Psoas muscle (tissue), 8 donors: Measurements from ENCODE around the gene CHRND. TPM values are rescaled to one million over a fixed set of nuclear protein-coding genes. Genes with fewer than 3 reads are reported as not detected.

Experiments used
- ATAC-seq, 4 donors: fragments of 200-7000 bp; cut with Tn5 transposase; one replicate each; pipeline ENCODE4 v1.9.1; 2020; ENCODE audit warnings: moderate library complexity in 3 of 4, mild to moderate bottlenecking in 2 of 4
- DNase-seq, 2 donors: peaks; one replicate each; pipeline ENCODE4 v3.0.0-alpha.2; 2020
- H3K27ac ChIP-seq: fragments of 200-600 bp; one replicate; pipeline ENCODE4 v1.8.0; 2022
- H3K27me3 ChIP-seq, 3 donors: fragments of 200-600 bp in 1 of 3; one replicate each; pipeline versions ENCODE4 v1.6.1 to v1.8.0; 2013 to 2022; ENCODE audit warnings: low read length in 2 of 3, mild to moderate bottlenecking in 2 of 3, moderate library complexity in 1 of 3; ENCODE audit not compliant: insufficient read depth in 3 of 3
- H3K36me3 ChIP-seq, 2 donors: fragments of 200-600 bp in 1 of 2; one replicate each; pipeline versions ENCODE4 v1.6.1 to v1.8.0; 2013 to 2022; ENCODE audit warnings: low read depth in 1 of 2, mild to moderate bottlenecking in 1 of 2, moderate library complexity in 1 of 2; ENCODE audit not compliant: insufficient read depth in 1 of 2
- H3K4me1 ChIP-seq: fragments of 200-600 bp; one replicate; pipeline ENCODE4 v1.8.0; 2022
- H3K4me3 ChIP-seq: fragments of 200-600 bp; one replicate; pipeline ENCODE4 v1.8.0; 2022; ENCODE audit warnings: mild to moderate bottlenecking
- H3K9me3 ChIP-seq: fragments of 200-600 bp; one replicate; pipeline ENCODE4 v1.8.0; 2022
- WGBS, 3 donors: extraction: QIAGEN DNeasy Blood & Tissue Kit; methylation state at CpG; one replicate each; pipeline versions ENCODE4 v1.1.6 to v1.1.7; 2013; 5-methylcytosine and 5-hydroxymethylcytosine counted together
- intact Hi-C, 2 donors: fragments of 100-400 bp; cut with DNase I; formaldehyde crosslinking; loops; one replicate each; pipeline versions ENCODE4 v1.11.0 to v1.14.2; 2022
- polyA plus RNA-seq, 3 donors: library from polyadenylated mRNA; stranded (reverse); fragments of 200-250 nt; gene quantifications; one replicate each; pipeline ENCODE4 v1.2.3, GENCODE V29; 2013
- total RNA-seq, 4 donors: library from RNA; stranded (reverse); fragmentation: NEBNext Ultra II Directional in 2 of 4; extraction: Animal tissue kit (Norgen Biotek cat#: 25700) in 2 of 4; gene quantifications; one replicate each; pipeline versions ENCODE4 v1.2.1 to v1.2.4, GENCODE V29; 2021 to 2023
- TF ChIP-seq, protein P1 (sequence below): fragments of 200-600 bp; IDR thresholded peaks from one replicate; pipeline ENCODE4 v1.8.0; 2022; ENCODE audit warnings: antibody characterized with exemption
- donor health status: healthy with polysubstance abuse.
- donor health status: DM: no; HTN: no; CAD: no; lungs with moderate emphysema.
- donor health status: Bipolar disorder and iron deficiency.
- donor health status: healthy.
- donor health status: DM: yes; HTN: yes; CAD: no.
- donor health status: DM: no; HTN: no; CAD: no.
- donor health status: DM: no; HTN: no; CAD: no.
- donor health status: DM: yes; HTN: yes; CAD: no.

CHRND gene
- total and polyA plus RNA-seq, 7 donors: 6.5 to 300 (median 58.8) TPM

- H3K4me1 ChIP-seq: peaks cover 13% of the 10 kb centered on the region
- no peaks in the 10 kb centered on the region for H3K27me3 ChIP-seq
- no peaks in the 10 kb centered on the region for H3K9me3 ChIP-seq
- no peak overlapping the region for H3K27ac ChIP-seq
- WGBS, 3 donors: 31 to 48% (median 32%) methylated on average over 9 to 11 of the region's 11 CpGs
- TF ChIP-seq, protein P1, sequence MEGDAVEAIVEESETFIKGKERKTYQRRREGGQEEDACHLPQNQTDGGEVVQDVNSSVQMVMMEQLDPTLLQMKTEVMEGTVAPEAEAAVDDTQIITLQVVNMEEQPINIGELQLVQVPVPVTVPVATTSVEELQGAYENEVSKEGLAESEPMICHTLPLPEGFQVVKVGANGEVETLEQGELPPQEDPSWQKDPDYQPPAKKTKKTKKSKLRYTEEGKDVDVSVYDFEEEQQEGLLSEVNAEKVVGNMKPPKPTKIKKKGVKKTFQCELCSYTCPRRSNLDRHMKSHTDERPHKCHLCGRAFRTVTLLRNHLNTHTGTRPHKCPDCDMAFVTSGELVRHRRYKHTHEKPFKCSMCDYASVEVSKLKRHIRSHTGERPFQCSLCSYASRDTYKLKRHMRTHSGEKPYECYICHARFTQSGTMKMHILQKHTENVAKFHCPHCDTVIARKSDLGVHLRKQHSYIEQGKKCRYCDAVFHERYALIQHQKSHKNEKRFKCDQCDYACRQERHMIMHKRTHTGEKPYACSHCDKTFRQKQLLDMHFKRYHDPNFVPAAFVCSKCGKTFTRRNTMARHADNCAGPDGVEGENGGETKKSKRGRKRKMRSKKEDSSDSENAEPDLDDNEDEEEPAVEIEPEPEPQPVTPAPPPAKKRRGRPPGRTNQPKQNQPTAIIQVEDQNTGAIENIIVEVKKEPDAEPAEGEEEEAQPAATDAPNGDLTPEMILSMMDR: no peak
- H3K36me3 ChIP-seq: no peaks in the 10 kb centered on the region
- ATAC-seq (peak; percentile 56 to 86 (median 74)), DNase-seq (peak in 1 of 2 donors; percentile 76)
- H3K4me3 ChIP-seq: no peak overlapping the region
- intact Hi-C loops: loop anchor here in 1 of 2 donors (10.0 kb wide), 1 partner anchor 587 kb away; the partner anchor contains the start of gene NPPC
Measured at GRCh38 chr2:232511336-232511890, 14.5 kb upstream of the CHRND start.

- H3K36me3 ChIP-seq: no peaks in the 10 kb centered on the region
- DNase-seq: no peak
- ATAC-seq: no peak
- WGBS, 3 donors: 70 to 76% (median 73%) methylated on average over 10 of the region's 10 CpGs
- H3K27me3 ChIP-seq: no peaks in the 10 kb centered on the region
- intact Hi-C loops: loop anchor here in 1 of 2 donors (10.0 kb wide), 1 partner anchor 588 kb away; the partner anchor contains the start of gene NPPC
- H3K9me3 ChIP-seq: no peaks in the 10 kb centered on the region
- TF ChIP-seq, protein P1: no peak
- H3K4me1 ChIP-seq: peaks cover 13% of the 10 kb centered on the region
- no peak overlapping the region for H3K4me3 ChIP-seq
- H3K27ac ChIP-seq: no peak overlapping the region
Measured at GRCh38 chr2:232512602-232513001, 13.4 kb upstream of the CHRND start.

- Histone ChIP-seq H3K4me1 (peaks cover 13% of the 10 kb centered on the region), H3K9me3 (no peaks in the 10 kb centered on the region), H3K27me3 (no peaks in the 10 kb centered on the region), H3K36me3 (no peaks in the 10 kb centered on the region), H3K4me3 (no peak overlapping the region), H3K27ac (no peak overlapping the region)
- DNase-seq: no peak
- ATAC-seq: no peak
- WGBS, 3 donors: 78 to 84% (median 82%) methylated on average over 5 of the region's 5 CpGs
- TF ChIP-seq, protein P1: no peak
- intact Hi-C loops: loop anchor here in 1 of 2 donors (10.0 kb wide), 1 partner anchor 589 kb away; the partner anchor contains the start of gene NPPC
Measured at GRCh38 chr2:232513353-232513752, 12.6 kb upstream of the CHRND start.

- TF ChIP-seq, protein P1: no peak
- WGBS, 3 donors: 46 to 65% (median 49%) methylated on average over 7 of the region's 7 CpGs
- Histone ChIP-seq H3K27me3 (no peaks in the 10 kb centered on the region), H3K4me1 (peaks cover 13% of the 10 kb centered on the region), H3K36me3 (no peaks in the 10 kb centered on the region), H3K27ac (no peak overlapping the region), H3K4me3 (no peak overlapping the region), H3K9me3 (no peaks in the 10 kb centered on the region)
- intact Hi-C loops: loop anchor here in 1 of 2 donors (5.0 to 10.0 kb wide), 2 partner anchors 58 to 591 kb away; partner anchors contain the start of genes ALPI and NPPC
- no peak for DNase-seq
- peak; percentile 43 to 74 (median 72) for ATAC-seq
Measured at GRCh38 chr2:232515639-232516038, 10.3 kb upstream of the CHRND start.
